ENCODE data around the gene KASH5.
A peak's percentile ranks its signal among the peaks of the same experiment; 100 is the strongest.

DNA sequence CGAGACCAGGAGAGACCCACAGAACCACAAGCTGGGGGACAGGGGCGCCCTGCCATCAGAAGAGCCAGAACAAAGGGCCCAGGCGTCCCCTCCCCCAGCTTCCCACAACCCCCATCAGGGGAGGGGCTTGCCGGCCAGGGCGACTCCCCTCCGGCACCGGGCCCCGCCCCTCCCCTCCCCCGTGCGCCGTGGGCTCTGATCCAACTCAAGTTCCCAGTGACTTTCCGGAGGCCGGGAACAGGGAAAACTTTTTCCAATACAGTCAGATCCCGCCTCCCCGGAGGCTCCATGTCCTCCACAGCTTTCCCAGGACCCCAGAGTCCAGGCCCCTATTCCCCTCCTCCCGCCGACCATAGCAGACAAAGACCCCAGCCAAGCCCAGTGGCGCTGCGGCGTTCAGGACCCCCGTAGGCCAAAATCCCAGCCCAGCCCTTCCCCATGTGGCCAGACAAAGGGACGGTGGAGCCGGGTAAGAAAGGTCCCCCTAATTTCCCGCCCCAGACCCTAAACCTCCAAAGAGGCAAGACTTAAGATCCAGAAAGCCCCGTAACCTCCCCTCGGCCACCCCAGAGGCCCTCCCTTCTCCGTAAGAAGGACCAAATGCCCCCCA, 26.5 kb upstream of the KASH5 start:
- TF ChIP-seq ZFP41 (CRISPR knock-in tag; IDR thresholded peaks at IDR 0.05; ENCODE audit: borderline replicate concordance), result no peak
- TF ChIP-seq, protein P1, sequence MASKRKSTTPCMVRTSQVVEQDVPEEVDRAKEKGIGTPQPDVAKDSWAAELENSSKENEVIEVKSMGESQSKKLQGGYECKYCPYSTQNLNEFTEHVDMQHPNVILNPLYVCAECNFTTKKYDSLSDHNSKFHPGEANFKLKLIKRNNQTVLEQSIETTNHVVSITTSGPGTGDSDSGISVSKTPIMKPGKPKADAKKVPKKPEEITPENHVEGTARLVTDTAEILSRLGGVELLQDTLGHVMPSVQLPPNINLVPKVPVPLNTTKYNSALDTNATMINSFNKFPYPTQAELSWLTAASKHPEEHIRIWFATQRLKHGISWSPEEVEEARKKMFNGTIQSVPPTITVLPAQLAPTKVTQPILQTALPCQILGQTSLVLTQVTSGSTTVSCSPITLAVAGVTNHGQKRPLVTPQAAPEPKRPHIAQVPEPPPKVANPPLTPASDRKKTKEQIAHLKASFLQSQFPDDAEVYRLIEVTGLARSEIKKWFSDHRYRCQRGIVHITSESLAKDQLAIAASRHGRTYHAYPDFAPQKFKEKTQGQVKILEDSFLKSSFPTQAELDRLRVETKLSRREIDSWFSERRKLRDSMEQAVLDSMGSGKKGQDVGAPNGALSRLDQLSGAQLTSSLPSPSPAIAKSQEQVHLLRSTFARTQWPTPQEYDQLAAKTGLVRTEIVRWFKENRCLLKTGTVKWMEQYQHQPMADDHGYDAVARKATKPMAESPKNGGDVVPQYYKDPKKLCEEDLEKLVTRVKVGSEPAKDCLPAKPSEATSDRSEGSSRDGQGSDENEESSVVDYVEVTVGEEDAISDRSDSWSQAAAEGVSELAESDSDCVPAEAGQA (IDR thresholded peaks at IDR 0.05; ENCODE audit: low read depth), result no peak
- TF ChIP-seq, protein P1 (CRISPR knock-in tag; IDR thresholded peaks at IDR 0.05; ENCODE audit: borderline replicate concordance), result no peak
- TF ChIP-seq, protein P2, sequence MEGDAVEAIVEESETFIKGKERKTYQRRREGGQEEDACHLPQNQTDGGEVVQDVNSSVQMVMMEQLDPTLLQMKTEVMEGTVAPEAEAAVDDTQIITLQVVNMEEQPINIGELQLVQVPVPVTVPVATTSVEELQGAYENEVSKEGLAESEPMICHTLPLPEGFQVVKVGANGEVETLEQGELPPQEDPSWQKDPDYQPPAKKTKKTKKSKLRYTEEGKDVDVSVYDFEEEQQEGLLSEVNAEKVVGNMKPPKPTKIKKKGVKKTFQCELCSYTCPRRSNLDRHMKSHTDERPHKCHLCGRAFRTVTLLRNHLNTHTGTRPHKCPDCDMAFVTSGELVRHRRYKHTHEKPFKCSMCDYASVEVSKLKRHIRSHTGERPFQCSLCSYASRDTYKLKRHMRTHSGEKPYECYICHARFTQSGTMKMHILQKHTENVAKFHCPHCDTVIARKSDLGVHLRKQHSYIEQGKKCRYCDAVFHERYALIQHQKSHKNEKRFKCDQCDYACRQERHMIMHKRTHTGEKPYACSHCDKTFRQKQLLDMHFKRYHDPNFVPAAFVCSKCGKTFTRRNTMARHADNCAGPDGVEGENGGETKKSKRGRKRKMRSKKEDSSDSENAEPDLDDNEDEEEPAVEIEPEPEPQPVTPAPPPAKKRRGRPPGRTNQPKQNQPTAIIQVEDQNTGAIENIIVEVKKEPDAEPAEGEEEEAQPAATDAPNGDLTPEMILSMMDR (CRISPR knock-in tag; IDR thresholded peaks at IDR 0.05), result no peak
- no peak for TF ChIP-seq NFE2L1 (CRISPR knock-in tag; IDR thresholded peaks at IDR 0.05; ENCODE audit: borderline replicate concordance)
- TF ChIP-seq HDAC2 (CRISPR knock-in tag; IDR thresholded peaks at IDR 0.05), result no peak
- TF ChIP-seq TBL1XR1 (IDR thresholded peaks at IDR 0.05; ENCODE audit: borderline replicate concordance, low read length, partially characterized antibody), result no peak
- 0 out of 2 replicates have a peak, but pooled peaks have one; percentile 14 for TF ChIP-seq RBFOX2 (IDR thresholded peaks at IDR 0.05; ENCODE audit: low read depth, low read length)
- TF ChIP-seq ZNF550 (CRISPR knock-in tag; IDR thresholded peaks at IDR 0.05; ENCODE audit: borderline replicate concordance), result no peak

Measured in HepG2 (cell line).